Psoas muscle (tissue), 8 donors: ENCODE results near the gene CLSTN2. TPM values are rescaled to one million over a fixed set of nuclear protein-coding genes. Genes with fewer than 3 reads are reported as not detected.

Source experiments
- ATAC-seq, 4 donors: fragments of 200-7000 bp; cut with Tn5 transposase; one replicate each; pipeline ENCODE4 v1.9.1; 2020; ENCODE audit warnings: moderate library complexity in 3 of 4, mild to moderate bottlenecking in 2 of 4
- DNase-seq, 2 donors: peaks; one replicate each; pipeline ENCODE4 v3.0.0-alpha.2; 2020
- H3K27ac ChIP-seq: fragments of 200-600 bp; one replicate; pipeline ENCODE4 v1.8.0; 2022
- H3K27me3 ChIP-seq, 3 donors: fragments of 200-600 bp in 1 of 3; one replicate each; pipeline versions ENCODE4 v1.6.1 to v1.8.0; 2013 to 2022; ENCODE audit warnings: low read length in 2 of 3, mild to moderate bottlenecking in 2 of 3, moderate library complexity in 1 of 3; ENCODE audit not compliant: insufficient read depth in 3 of 3
- H3K36me3 ChIP-seq, 2 donors: fragments of 200-600 bp in 1 of 2; one replicate each; pipeline versions ENCODE4 v1.6.1 to v1.8.0; 2013 to 2022; ENCODE audit warnings: low read depth in 1 of 2, mild to moderate bottlenecking in 1 of 2, moderate library complexity in 1 of 2; ENCODE audit not compliant: insufficient read depth in 1 of 2
- H3K4me1 ChIP-seq: fragments of 200-600 bp; one replicate; pipeline ENCODE4 v1.8.0; 2022
- H3K4me3 ChIP-seq: fragments of 200-600 bp; one replicate; pipeline ENCODE4 v1.8.0; 2022; ENCODE audit warnings: mild to moderate bottlenecking
- H3K9me3 ChIP-seq: fragments of 200-600 bp; one replicate; pipeline ENCODE4 v1.8.0; 2022
- WGBS, 3 donors: extraction: QIAGEN DNeasy Blood & Tissue Kit; methylation state at CpG; one replicate each; pipeline versions ENCODE4 v1.1.6 to v1.1.7; 2013; 5-methylcytosine and 5-hydroxymethylcytosine counted together
- intact Hi-C, 2 donors: fragments of 100-400 bp; cut with DNase I; formaldehyde crosslinking; loops; one replicate each; pipeline versions ENCODE4 v1.11.0 to v1.14.2; 2022
- polyA plus RNA-seq, 3 donors: library from polyadenylated mRNA; stranded (reverse); fragments of 200-250 nt; gene quantifications; one replicate each; pipeline ENCODE4 v1.2.3, GENCODE V29; 2013
- total RNA-seq, 4 donors: library from RNA; stranded (reverse); fragmentation: NEBNext Ultra II Directional in 2 of 4; extraction: Animal tissue kit (Norgen Biotek cat#: 25700) in 2 of 4; gene quantifications; one replicate each; pipeline versions ENCODE4 v1.2.1 to v1.2.4, GENCODE V29; 2021 to 2023
- TF ChIP-seq, protein P1 (sequence below): fragments of 200-600 bp; IDR thresholded peaks from one replicate; pipeline ENCODE4 v1.8.0; 2022; ENCODE audit warnings: antibody characterized with exemption
- donor health status: healthy with polysubstance abuse.
- donor health status: DM: no; HTN: no; CAD: no; lungs with moderate emphysema.
- donor health status: Bipolar disorder and iron deficiency.
- donor health status: healthy.
- donor health status: DM: yes; HTN: yes; CAD: no.
- donor health status: DM: no; HTN: no; CAD: no.
- donor health status: DM: no; HTN: no; CAD: no.
- donor health status: DM: yes; HTN: yes; CAD: no.

Gene CLSTN2
- total and polyA plus RNA-seq, 7 donors = 0.24 to 5.0 (median 1.5) TPM

DNA sequence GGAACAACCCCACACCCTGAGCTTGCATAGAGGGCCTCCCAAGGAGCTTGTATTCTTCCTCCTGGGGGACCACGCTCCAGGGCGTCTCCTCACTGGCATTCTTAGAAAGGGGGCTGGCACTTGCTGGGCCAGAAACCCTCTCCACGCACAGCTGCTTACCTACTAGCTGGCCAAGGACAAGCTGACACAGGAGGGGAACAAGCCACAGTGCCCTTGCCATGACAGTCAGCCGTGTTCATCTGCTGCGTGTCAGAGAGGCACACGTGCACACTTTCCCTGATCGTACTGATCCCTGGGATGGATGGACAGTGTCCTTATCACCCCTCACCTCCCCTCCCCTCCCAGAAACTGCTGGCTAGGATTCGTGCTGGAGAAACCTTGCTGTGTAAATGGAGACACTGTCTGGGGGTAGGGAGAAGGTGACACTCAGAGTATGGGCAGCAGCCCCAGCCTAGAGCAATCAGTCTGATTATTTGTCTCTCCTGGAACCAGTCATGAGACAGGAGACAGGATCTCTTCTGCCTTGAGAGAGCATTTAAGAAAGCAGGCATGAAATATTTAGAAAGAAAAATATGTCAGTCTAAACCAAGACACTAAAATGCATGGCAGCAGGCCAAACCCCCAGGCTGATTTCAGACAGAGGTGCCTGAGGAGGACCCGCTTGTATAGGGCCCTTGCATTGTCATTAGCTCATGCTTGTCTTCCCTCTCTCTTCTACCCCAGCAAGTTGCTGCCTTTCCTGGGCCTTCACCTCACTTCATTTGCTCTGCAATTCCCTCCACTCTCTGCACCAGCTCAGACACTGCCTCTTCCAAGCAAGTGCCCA is 431.1 kb downstream of the CLSTN2 start:
- Histone ChIP-seq H3K27ac (no peak overlapping the region), H3K27me3 (no peaks in the 10 kb centered on the region), H3K4me3 (no peak overlapping the region), H3K36me3 (no peaks in the 10 kb centered on the region), H3K9me3 (no peaks in the 10 kb centered on the region), H3K4me1 (no peaks in the 10 kb centered on the region)
- intact Hi-C loops = no loop called here
- TF ChIP-seq, protein P1, sequence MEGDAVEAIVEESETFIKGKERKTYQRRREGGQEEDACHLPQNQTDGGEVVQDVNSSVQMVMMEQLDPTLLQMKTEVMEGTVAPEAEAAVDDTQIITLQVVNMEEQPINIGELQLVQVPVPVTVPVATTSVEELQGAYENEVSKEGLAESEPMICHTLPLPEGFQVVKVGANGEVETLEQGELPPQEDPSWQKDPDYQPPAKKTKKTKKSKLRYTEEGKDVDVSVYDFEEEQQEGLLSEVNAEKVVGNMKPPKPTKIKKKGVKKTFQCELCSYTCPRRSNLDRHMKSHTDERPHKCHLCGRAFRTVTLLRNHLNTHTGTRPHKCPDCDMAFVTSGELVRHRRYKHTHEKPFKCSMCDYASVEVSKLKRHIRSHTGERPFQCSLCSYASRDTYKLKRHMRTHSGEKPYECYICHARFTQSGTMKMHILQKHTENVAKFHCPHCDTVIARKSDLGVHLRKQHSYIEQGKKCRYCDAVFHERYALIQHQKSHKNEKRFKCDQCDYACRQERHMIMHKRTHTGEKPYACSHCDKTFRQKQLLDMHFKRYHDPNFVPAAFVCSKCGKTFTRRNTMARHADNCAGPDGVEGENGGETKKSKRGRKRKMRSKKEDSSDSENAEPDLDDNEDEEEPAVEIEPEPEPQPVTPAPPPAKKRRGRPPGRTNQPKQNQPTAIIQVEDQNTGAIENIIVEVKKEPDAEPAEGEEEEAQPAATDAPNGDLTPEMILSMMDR = no peak
- ATAC-seq = no peak
- DNase-seq = no peak
- 57 to 70% (median 60%) methylated on average over 9 of the region's 9 CpGs for WGBS, 3 donors

DNA sequence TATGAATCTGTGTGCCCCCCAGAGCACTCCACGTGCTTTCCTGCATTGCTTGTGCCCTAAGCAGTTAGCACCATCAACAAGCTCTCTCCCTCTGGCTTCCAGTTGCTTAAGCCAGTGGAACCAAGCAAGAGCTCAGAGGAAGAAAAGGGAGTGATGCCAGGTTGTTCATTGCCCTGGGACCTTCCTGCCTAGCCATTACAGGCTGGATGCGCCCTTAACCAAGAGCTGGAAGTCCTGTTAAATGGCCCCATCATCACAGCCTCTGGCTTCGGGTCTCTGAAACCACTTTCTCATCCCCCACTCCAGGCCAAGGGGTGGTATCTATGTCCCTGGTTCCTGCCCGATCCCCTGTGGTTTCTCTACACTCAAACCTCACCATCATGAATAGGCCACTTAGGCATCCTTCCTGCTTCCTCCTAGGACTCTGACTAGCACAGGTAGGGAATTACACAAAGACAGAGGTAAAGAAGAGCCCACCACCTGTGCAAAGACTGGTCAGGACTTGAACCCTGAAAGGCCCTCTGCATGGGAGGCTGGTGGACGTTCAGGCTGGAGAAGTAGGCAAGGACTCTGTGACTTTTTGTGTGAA is 433.3 kb downstream of the CLSTN2 start:
- no peaks in the 10 kb centered on the region for H3K4me1 ChIP-seq
- no peaks in the 10 kb centered on the region for H3K27me3 ChIP-seq
- WGBS, 3 donors = 87 to 88% (median 87%) methylated on average over 5 of the region's 5 CpGs
- TF ChIP-seq, protein P1 = no peak
- no peak overlapping the region for H3K4me3 ChIP-seq
- ATAC-seq (no peak), DNase-seq (no peak)
- H3K36me3 ChIP-seq = no peaks in the 10 kb centered on the region
- intact Hi-C loops = no loop called here
- no peak overlapping the region for H3K27ac ChIP-seq
- H3K9me3 ChIP-seq = no peaks in the 10 kb centered on the region

DNA sequence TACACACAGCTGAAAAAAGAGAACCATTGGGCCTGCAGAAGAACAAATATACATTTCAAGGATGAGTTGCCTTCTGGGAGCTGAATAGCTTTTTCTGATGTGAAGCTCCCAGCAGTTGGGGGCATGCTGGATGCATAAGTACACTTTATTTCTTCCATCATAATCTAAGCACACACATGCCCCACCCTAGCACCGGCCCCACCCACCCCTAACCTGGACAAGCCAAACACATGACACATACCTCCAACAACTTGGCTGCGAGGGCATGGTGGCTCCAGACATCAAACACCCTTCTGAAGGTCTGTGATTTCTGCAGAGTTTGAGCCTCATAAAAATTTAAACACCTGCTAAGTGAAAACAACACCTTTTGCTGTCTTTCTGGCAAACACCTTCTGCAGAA is 435.7 kb downstream of the CLSTN2 start:
- no peaks in the 10 kb centered on the region for H3K9me3 ChIP-seq
- H3K4me3 ChIP-seq = no peak overlapping the region
- no peak for ATAC-seq
- intact Hi-C loops = no loop called here
- no peak for DNase-seq
- H3K4me1 ChIP-seq = no peaks in the 10 kb centered on the region
- WGBS, 3 donors = 43 to 50% (median 48%) methylated on average over 2 of the region's 2 CpGs
- no peaks in the 10 kb centered on the region for H3K36me3 ChIP-seq
- no peak overlapping the region for H3K27ac ChIP-seq
- no peaks in the 10 kb centered on the region for H3K27me3 ChIP-seq
- TF ChIP-seq, protein P1 = no peak

DNA sequence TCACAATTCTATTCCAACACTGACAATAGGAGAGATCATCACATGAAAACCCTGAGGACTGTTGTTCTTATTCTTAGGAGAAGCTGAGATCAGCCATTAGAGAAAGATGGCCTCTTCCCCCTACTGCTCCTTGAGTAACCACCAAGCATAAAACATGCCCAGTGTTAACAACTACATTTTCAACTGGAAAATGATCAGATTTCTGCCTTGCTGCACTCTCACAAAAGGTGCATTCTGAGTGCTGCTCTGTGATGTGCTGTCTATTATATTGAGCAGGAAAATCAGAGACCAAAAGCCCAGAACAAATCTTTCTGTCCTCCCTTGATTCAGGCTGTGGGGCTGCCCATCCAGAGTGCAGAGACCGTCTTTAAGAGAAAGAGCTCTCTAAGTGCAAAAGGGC is 438.2 kb downstream of the CLSTN2 start:
- no peaks in the 10 kb centered on the region for H3K27me3 ChIP-seq
- H3K4me3 ChIP-seq = no peak overlapping the region
- no peaks in the 10 kb centered on the region for H3K9me3 ChIP-seq
- H3K4me1 ChIP-seq = no peaks in the 10 kb centered on the region
- H3K36me3 ChIP-seq = no peaks in the 10 kb centered on the region
- no peak for DNase-seq
- H3K27ac ChIP-seq = no peak overlapping the region
- ATAC-seq = no peak
- TF ChIP-seq, protein P1 = no peak
- intact Hi-C loops = no loop called here
- 89 to 95% (median 92%) methylated on average over 1 of the region's 1 CpG for WGBS, 3 donors
